Measurements from ENCODE around the gene ETFDH. TPM values are rescaled to one million over a fixed set of nuclear protein-coding genes. Genes with fewer than 3 reads are reported as not detected.

The ETFDH gene
- 32.5 and 42.2 TPM in 2 replicates for total RNA-seq (ENCODE audit: low replicate concordance)
- long read RNA-seq, transcript ETFDH-206 (13 exons, 3,282 nt) = major isoform, 213 of 235 reads
- long read RNA-seq, partial matches to known transcripts = 11 of 235 reads
- long read RNA-seq, other reads (novel, unspliced or antisense) = 11 of 235 reads

- H3K4me3 Mint-ChIP-seq = peak within 1 kb of the TSS; percentile 99
- H3K9me3 Mint-ChIP-seq = no peaks in the 10 kb centered on the region
- peak; percentile 74 for TF ChIP-seq CTCF (conservative IDR thresholded peaks at IDR 0.05)
- peaks cover 19% of the 10 kb centered on the region for H3K4me1 Mint-ChIP-seq (ENCODE audit: unreplicated experiment)
- H3K27ac Mint-ChIP-seq = peak within 1 kb of the TSS; percentile 98
- no peaks in the 10 kb centered on the region for H3K27me3 Mint-ChIP-seq
- H3K36me3 Mint-ChIP-seq = peaks cover 3% of the 10 kb centered on the region
- peak; percentile 98 for DNase-seq (ENCODE audit: extremely low spot score, unreplicated experiment)
Observed at GRCh38 chr4:158671915-158672806, at the start of gene ETFDH. TSS of gene ETFDH (plus strand) at chr4:158672296. CDS start at chr4:158672457, 161 bp downstream.

GRCh38 chr4:158624889-158625478 lies 47.1 kb upstream of the ETFDH start:
- no peaks in the 10 kb centered on the region for H3K9me3 Mint-ChIP-seq
- peaks cover 7% of the 10 kb centered on the region for H3K27me3 Mint-ChIP-seq
- H3K36me3 Mint-ChIP-seq = no peaks in the 10 kb centered on the region
- H3K4me3 Mint-ChIP-seq = no peak overlapping the region
- no peak overlapping the region for H3K27ac Mint-ChIP-seq
- no peaks in the 10 kb centered on the region for H3K4me1 Mint-ChIP-seq (ENCODE audit: unreplicated experiment)
- peak; percentile 89 for TF ChIP-seq CTCF (conservative IDR thresholded peaks at IDR 0.05)
- DNase-seq (ENCODE audit: extremely low spot score, unreplicated experiment) = no peak

GRCh38 chr4:158625544-158625943 lies 46.6 kb upstream of the ETFDH start:
- peaks cover 7% of the 10 kb centered on the region for H3K27me3 Mint-ChIP-seq
- no peaks in the 10 kb centered on the region for H3K9me3 Mint-ChIP-seq
- DNase-seq (ENCODE audit: extremely low spot score, unreplicated experiment) = no peak
- no peak overlapping the region for H3K4me3 Mint-ChIP-seq
- H3K36me3 Mint-ChIP-seq = no peaks in the 10 kb centered on the region
- TF ChIP-seq CTCF (conservative IDR thresholded peaks at IDR 0.05) = no peak
- H3K27ac Mint-ChIP-seq = no peak overlapping the region
- no peaks in the 10 kb centered on the region for H3K4me1 Mint-ChIP-seq (ENCODE audit: unreplicated experiment)

GRCh38 chr4:158630893-158631292 lies 41.2 kb upstream of the ETFDH start:
- H3K9me3 Mint-ChIP-seq = no peaks in the 10 kb centered on the region
- no peak for DNase-seq (ENCODE audit: extremely low spot score, unreplicated experiment)

GRCh38 chr4:158636619-158637018 lies 35.5 kb upstream of the ETFDH start:
- Mint-ChIP-seq H3K27me3 (no peaks in the 10 kb centered on the region), H3K4me3 (no peak overlapping the region), H3K27ac (no peak overlapping the region), H3K36me3 (no peaks in the 10 kb centered on the region), H3K4me1 (ENCODE audit: unreplicated experiment) (no peaks in the 10 kb centered on the region), H3K9me3 (no peaks in the 10 kb centered on the region)
- no peak for TF ChIP-seq CTCF (conservative IDR thresholded peaks at IDR 0.05)
- no peak for DNase-seq (ENCODE audit: extremely low spot score, unreplicated experiment)

More at GRCh38 chr4:158630893-158631292, 41.2 kb upstream of the ETFDH start:
- no peak overlapping the region for H3K27ac Mint-ChIP-seq
- no peaks in the 10 kb centered on the region for H3K4me1 Mint-ChIP-seq (ENCODE audit: unreplicated experiment)
- no peaks in the 10 kb centered on the region for H3K36me3 Mint-ChIP-seq
- no peak overlapping the region for H3K4me3 Mint-ChIP-seq
- TF ChIP-seq CTCF (conservative IDR thresholded peaks at IDR 0.05) = no peak
- peaks cover 4% of the 10 kb centered on the region for H3K27me3 Mint-ChIP-seq
